Psoas muscle (tissue), 8 donors: ENCODE measurements around the gene ACSM6. TPM values are rescaled to one million over a fixed set of nuclear protein-coding genes. Genes with fewer than 3 reads are reported as not detected.
"Not testable (repeated sequence)": the region's sequence is repeated elsewhere in the genome, so short reads cannot be mapped to it uniquely, and the experiment has no call there.

ENCODE experiments used
- ATAC-seq, 4 donors: fragments of 200-7000 bp; cut with Tn5 transposase; one replicate each; pipeline ENCODE4 v1.9.1; 2020; ENCODE audit warnings: moderate library complexity in 3 of 4, mild to moderate bottlenecking in 2 of 4
- DNase-seq, 2 donors: peaks; one replicate each; pipeline ENCODE4 v3.0.0-alpha.2; 2020
- H3K27ac ChIP-seq: fragments of 200-600 bp; one replicate; pipeline ENCODE4 v1.8.0; 2022
- H3K27me3 ChIP-seq, 3 donors: fragments of 200-600 bp in 1 of 3; one replicate each; pipeline versions ENCODE4 v1.6.1 to v1.8.0; 2013 to 2022; ENCODE audit warnings: low read length in 2 of 3, mild to moderate bottlenecking in 2 of 3, moderate library complexity in 1 of 3; ENCODE audit not compliant: insufficient read depth in 3 of 3
- H3K36me3 ChIP-seq, 2 donors: fragments of 200-600 bp in 1 of 2; one replicate each; pipeline versions ENCODE4 v1.6.1 to v1.8.0; 2013 to 2022; ENCODE audit warnings: low read depth in 1 of 2, mild to moderate bottlenecking in 1 of 2, moderate library complexity in 1 of 2; ENCODE audit not compliant: insufficient read depth in 1 of 2
- H3K4me1 ChIP-seq: fragments of 200-600 bp; one replicate; pipeline ENCODE4 v1.8.0; 2022
- H3K4me3 ChIP-seq: fragments of 200-600 bp; one replicate; pipeline ENCODE4 v1.8.0; 2022; ENCODE audit warnings: mild to moderate bottlenecking
- H3K9me3 ChIP-seq: fragments of 200-600 bp; one replicate; pipeline ENCODE4 v1.8.0; 2022
- CTCF ChIP-seq: fragments of 200-600 bp; IDR thresholded peaks from one replicate; pipeline ENCODE4 v1.8.0; 2022; ENCODE audit warnings: antibody characterized with exemption
- WGBS, 3 donors: extraction: QIAGEN DNeasy Blood & Tissue Kit; methylation state at CpG; one replicate each; pipeline versions ENCODE4 v1.1.6 to v1.1.7; 2013; 5-methylcytosine and 5-hydroxymethylcytosine counted together
- intact Hi-C, 2 donors: fragments of 100-400 bp; cut with DNase I; formaldehyde crosslinking; loops; one replicate each; pipeline versions ENCODE4 v1.11.0 to v1.14.2; 2022
- polyA plus RNA-seq, 3 donors: library from polyadenylated mRNA; stranded (reverse); fragments of 200-250 nt; gene quantifications; one replicate each; pipeline ENCODE4 v1.2.3, GENCODE V29; 2013
- total RNA-seq, 4 donors: library from RNA; stranded (reverse); fragmentation: NEBNext Ultra II Directional in 2 of 4; extraction: Animal tissue kit (Norgen Biotek cat#: 25700) in 2 of 4; gene quantifications; one replicate each; pipeline versions ENCODE4 v1.2.1 to v1.2.4, GENCODE V29; 2021 to 2023
- donor health status: healthy with polysubstance abuse.
- donor health status: DM: no; HTN: no; CAD: no; lungs with moderate emphysema.
- donor health status: Bipolar disorder and iron deficiency.
- donor health status: healthy.
- donor health status: DM: yes; HTN: yes; CAD: no.
- donor health status: DM: no; HTN: no; CAD: no.
- donor health status: DM: no; HTN: no; CAD: no.
- donor health status: DM: yes; HTN: yes; CAD: no.

ACSM6 gene
- total and polyA plus RNA-seq, 7 donors = not detected

GRCh38 chr10:95196046-95196445, 2.0 kb downstream of the ACSM6 start:
- 27 to 36% (median 28%) methylated on average over 3 of the region's 3 CpGs for WGBS, 3 donors
- Histone ChIP-seq H3K36me3 (no peaks in the 10 kb centered on the region), H3K4me3 (no peak overlapping the region), H3K27me3 (no peaks in the 10 kb centered on the region), H3K4me1 (no peaks in the 10 kb centered on the region), H3K27ac (no peak overlapping the region), H3K9me3 (no peaks in the 10 kb centered on the region)
- no peak for TF ChIP-seq CTCF
- intact Hi-C loops = no loop called here
- ATAC-seq (peak in 1 of 4 donors; percentile 27), DNase-seq (no peak)

GRCh38 chr10:95201736-95202135, 7.7 kb downstream of the ACSM6 start:
- Histone ChIP-seq H3K27ac (no peak overlapping the region), H3K4me1 (no peaks in the 10 kb centered on the region), H3K36me3 (no peaks in the 10 kb centered on the region), H3K9me3 (no peaks in the 10 kb centered on the region), H3K4me3 (no peak overlapping the region), H3K27me3 (no peaks in the 10 kb centered on the region)
- ATAC-seq = peak in 2 of 4 donors; percentile 35 to 40
- TF ChIP-seq CTCF = no peak
- DNase-seq = no peak
- 79 to 84% (median 81%) methylated on average over 4 of the region's 4 CpGs for WGBS, 3 donors
- intact Hi-C loops = no loop called here

- ATAC-seq, H3K4me1 ChIP-seq, H3K27ac ChIP-seq, H3K36me3 ChIP-seq, DNase-seq, H3K27me3 ChIP-seq, intact Hi-C loops, H3K9me3 ChIP-seq, H3K4me3 ChIP-seq: not testable (repeated sequence)
- WGBS, 3 donors = 75 to 98% (median 83%) methylated on average over 5 of the region's 5 CpGs
These were observed 8.8 kb downstream of the ACSM6 start for GRCh38 chr10:95202865-95203264.

GRCh38 chr10:95208702-95209391, 14.8 kb downstream of the ACSM6 start:
- Histone ChIP-seq H3K4me3 (no peak overlapping the region), H3K27me3 (no peaks in the 10 kb centered on the region), H3K36me3 (no peaks in the 10 kb centered on the region), H3K27ac (no peak overlapping the region), H3K4me1 (no peaks in the 10 kb centered on the region), H3K9me3 (no peaks in the 10 kb centered on the region)
- intact Hi-C loops = no loop called here
- DNase-seq (no peak), ATAC-seq (no peak)
- TF ChIP-seq CTCF = peak; percentile 19
- WGBS, 3 donors = 59 to 81% (median 62%) methylated on average over 8 of the region's 8 CpGs

- Histone ChIP-seq H3K27ac (no peak overlapping the region), H3K36me3 (no peaks in the 10 kb centered on the region), H3K9me3 (no peaks in the 10 kb centered on the region), H3K4me3 (no peak overlapping the region), H3K4me1 (no peaks in the 10 kb centered on the region), H3K27me3 (no peaks in the 10 kb centered on the region)
- DNase-seq (no peak), ATAC-seq (no peak)
- TF ChIP-seq CTCF = no peak
- 92 to 94% (median 94%) methylated on average over 6 of the region's 6 CpGs for WGBS, 3 donors
- intact Hi-C loops = no loop called here
These were observed 15.6 kb downstream of the ACSM6 start for GRCh38 chr10:95209509-95210127.
